Endothelial cell of umbilical vein (primary cell): ENCODE results near the gene DYNLT2.

ENCODE experiments used
- EZH2 ChIP-seq: IDR thresholded peaks from 2 replicates; pipeline ENCODE4 v1.6.1; 2012; ENCODE audit warnings: borderline replicate concordance, low read depth, mild to moderate bottlenecking, moderate library complexity, low read length, inconsistent platforms; ENCODE audit not compliant: severe bottlenecking
- FOS ChIP-seq: IDR thresholded peaks from 2 replicates; pipeline ENCODE4 v1.6.1; 2011; ENCODE audit warnings: mild to moderate bottlenecking, low read length, moderate library complexity, borderline replicate concordance; ENCODE audit not compliant: insufficient read depth
- GATA2 ChIP-seq: IDR thresholded peaks from 2 replicates; pipeline ENCODE4 v1.7.0; 2011; ENCODE audit warnings: low read depth, mild to moderate bottlenecking, moderate library complexity, mixed read lengths, low read length; ENCODE audit not compliant: insufficient read length, insufficient read depth
- JUN ChIP-seq: IDR thresholded peaks from 2 replicates; pipeline ENCODE4 v1.6.1; 2011; ENCODE audit warnings: borderline replicate concordance, low read depth; ENCODE audit not compliant: insufficient read length, insufficient read depth
- MYC ChIP-seq: IDR thresholded peaks from one replicate; pipeline ENCODE4 v1.6.1; 2011; ENCODE audit warnings: mild to moderate bottlenecking, low read depth, low read length
- POLR2A ChIP-seq: IDR thresholded peaks from 2 replicates; pipeline ENCODE4 v1.6.1; 2012; ENCODE audit warnings: low read depth, mild to moderate bottlenecking, control low read depth, low read length
- POLR2AphosphoS5 ChIP-seq: IDR thresholded peaks from 2 replicates; pipeline ENCODE4 v1.6.1; 2012; ENCODE audit warnings: low read depth, mild to moderate bottlenecking, control low read depth, low read length, moderate library complexity; ENCODE audit not compliant: insufficient read depth
- TF ChIP-seq, protein P1 (sequence below), 2 donors: IDR thresholded peaks; 1 replicate in 1 of 2; 2 replicates in 1 of 2; pipeline ENCODE4 v1.5.1; 2011; ENCODE audit warnings: low read length in 2 of 2, mild to moderate bottlenecking in 2 of 2, moderate library complexity in 2 of 2, control low read depth in 1 of 2, inconsistent platforms in 1 of 2, low read depth in 1 of 2; ENCODE audit not compliant: insufficient read depth in 1 of 2; ENCODE audit errors: extremely low read depth in 1 of 2
- TF ChIP-seq, protein P2 (sequence below): IDR thresholded peaks from 2 replicates; pipeline ENCODE4 v1.6.1; 2011; ENCODE audit not compliant: insufficient read depth, insufficient read length

DNA sequence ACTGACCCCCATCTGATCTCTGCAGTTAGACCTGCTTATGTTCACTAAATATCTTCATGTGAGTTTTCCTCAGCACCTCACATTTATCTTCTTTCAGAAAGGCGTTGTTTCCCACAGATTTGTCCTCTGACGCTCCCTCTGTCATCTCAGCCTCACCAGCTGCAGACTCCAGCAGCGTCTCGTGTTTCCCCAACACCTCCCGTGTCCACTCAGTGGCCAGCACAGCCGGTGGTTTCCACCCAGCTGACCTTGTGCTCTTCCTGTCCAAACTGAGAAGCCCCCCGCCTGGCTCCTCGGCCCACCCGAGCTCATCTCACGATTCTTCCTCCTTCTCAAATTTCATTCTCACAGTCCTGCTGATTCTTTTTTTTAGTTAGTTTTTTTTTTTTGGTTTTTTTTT lies 12.5 kb upstream of the DYNLT2 start:
- TF ChIP-seq, protein P1, sequence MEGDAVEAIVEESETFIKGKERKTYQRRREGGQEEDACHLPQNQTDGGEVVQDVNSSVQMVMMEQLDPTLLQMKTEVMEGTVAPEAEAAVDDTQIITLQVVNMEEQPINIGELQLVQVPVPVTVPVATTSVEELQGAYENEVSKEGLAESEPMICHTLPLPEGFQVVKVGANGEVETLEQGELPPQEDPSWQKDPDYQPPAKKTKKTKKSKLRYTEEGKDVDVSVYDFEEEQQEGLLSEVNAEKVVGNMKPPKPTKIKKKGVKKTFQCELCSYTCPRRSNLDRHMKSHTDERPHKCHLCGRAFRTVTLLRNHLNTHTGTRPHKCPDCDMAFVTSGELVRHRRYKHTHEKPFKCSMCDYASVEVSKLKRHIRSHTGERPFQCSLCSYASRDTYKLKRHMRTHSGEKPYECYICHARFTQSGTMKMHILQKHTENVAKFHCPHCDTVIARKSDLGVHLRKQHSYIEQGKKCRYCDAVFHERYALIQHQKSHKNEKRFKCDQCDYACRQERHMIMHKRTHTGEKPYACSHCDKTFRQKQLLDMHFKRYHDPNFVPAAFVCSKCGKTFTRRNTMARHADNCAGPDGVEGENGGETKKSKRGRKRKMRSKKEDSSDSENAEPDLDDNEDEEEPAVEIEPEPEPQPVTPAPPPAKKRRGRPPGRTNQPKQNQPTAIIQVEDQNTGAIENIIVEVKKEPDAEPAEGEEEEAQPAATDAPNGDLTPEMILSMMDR (IDR thresholded peaks at IDR 0.05; ENCODE audit: extremely low read depth in 1 of 2, insufficient read depth in 1 of 2, low read depth in 1 of 2, low read length in 2 of 2), result no peak
- TF ChIP-seq EZH2, result no peak
- no peak for TF ChIP-seq FOS
- no peak for TF ChIP-seq POLR2AphosphoS5
- no peak for TF ChIP-seq POLR2A
- TF ChIP-seq, protein P2, sequence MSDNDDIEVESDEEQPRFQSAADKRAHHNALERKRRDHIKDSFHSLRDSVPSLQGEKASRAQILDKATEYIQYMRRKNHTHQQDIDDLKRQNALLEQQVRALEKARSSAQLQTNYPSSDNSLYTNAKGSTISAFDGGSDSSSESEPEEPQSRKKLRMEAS, result no peak
- TF ChIP-seq JUN, result no peak
- no peak for TF ChIP-seq GATA2
- no peak for TF ChIP-seq MYC
